Measurements from ENCODE around the gene JAG2.

GRCh38 chr14:105135700-105136395 is 32.7 kb downstream of the JAG2 start:
- TF ChIP-seq CTCF (conservative IDR thresholded peaks at IDR 0.05; ENCODE audit: low read depth, low read length): no peak
- TF ChIP-seq BHLHE40 (IDR thresholded peaks at IDR 0.05; ENCODE audit: low read depth, low read length): no peak
- TF ChIP-seq POLR2A (IDR thresholded peaks at IDR 0.05; ENCODE audit: low read depth, low read length): no peak

All from IMR-90 (cell line).